BLaER1 (cell line): Measurements from ENCODE around the gene PPARG.
"Not testable (repeated sequence)": the region's sequence is repeated elsewhere in the genome, so short reads cannot be mapped to it uniquely, and the experiment has no call there.

ENCODE experiments used
- H3K27ac ChIP-seq: shearing (Covaris generic); formaldehyde crosslinking; 2 replicates; pipeline ENCODE4 v1.8.1; 2022
- H3K27me3 ChIP-seq: shearing (Covaris generic); formaldehyde crosslinking; 2 replicates; pipeline ENCODE4 v1.8.1; 2022
- H3K36me3 ChIP-seq: shearing (Covaris generic); formaldehyde crosslinking; 2 replicates; pipeline ENCODE4 v1.8.1; 2022
- H3K4me1 ChIP-seq: shearing (Covaris generic); formaldehyde crosslinking; 2 replicates; pipeline ENCODE4 v1.8.1; 2022
- H3K4me2 ChIP-seq: shearing (Covaris generic); formaldehyde crosslinking; 2 replicates; pipeline ENCODE4 v1.8.1; 2022
- H3K4me3 ChIP-seq: shearing (Covaris generic); formaldehyde crosslinking; 2 replicates; pipeline ENCODE4 v1.8.1; 2022
- H3K9ac ChIP-seq: shearing (Covaris generic); formaldehyde crosslinking; 2 replicates; pipeline ENCODE4 v1.8.1; 2022
- H3K9me3 ChIP-seq: shearing (Covaris generic); formaldehyde crosslinking; 2 replicates; pipeline ENCODE4 v1.8.1; 2022
- H4K20me1 ChIP-seq: shearing (Covaris generic); formaldehyde crosslinking; 2 replicates; pipeline ENCODE4 v1.8.1; 2022
- Cebpa-rat ChIP-seq: shearing (Covaris generic); IDR thresholded peaks from 2 replicates; pipeline ENCODE4 v1.8.1; 2022

PPARG gene

GRCh38 chr3:12447075-12447474 lies 158.2 kb downstream of the PPARG start:
- H3K4me3 ChIP-seq: no peak overlapping the region
- H3K27ac ChIP-seq: no peak overlapping the region
- H3K9me3 ChIP-seq: no peaks in the 10 kb centered on the region
- no peaks in the 10 kb centered on the region for H4K20me1 ChIP-seq
- H3K27me3 ChIP-seq: no peaks in the 10 kb centered on the region
- H3K9ac ChIP-seq: no peak overlapping the region
- no peaks in the 10 kb centered on the region for H3K36me3 ChIP-seq
- no peaks in the 10 kb centered on the region for H3K4me1 ChIP-seq
- no peak overlapping the region for H3K4me2 ChIP-seq
- no peak for TF ChIP-seq Cebpa-rat

- H3K27me3 ChIP-seq, H3K9ac ChIP-seq, H3K36me3 ChIP-seq, H4K20me1 ChIP-seq, H3K4me2 ChIP-seq, H3K9me3 ChIP-seq, H3K4me1 ChIP-seq, H3K4me3 ChIP-seq, H3K27ac ChIP-seq: not testable (repeated sequence)
Measured at GRCh38 chr3:12448404-12449202, 159.7 kb downstream of the PPARG start.

- H3K4me3 ChIP-seq: no peak overlapping the region
- H3K9me3 ChIP-seq: no peaks in the 10 kb centered on the region
- H3K27me3 ChIP-seq: no peaks in the 10 kb centered on the region
- H3K4me1 ChIP-seq: no peaks in the 10 kb centered on the region
- no peaks in the 10 kb centered on the region for H3K36me3 ChIP-seq
- no peak overlapping the region for H3K27ac ChIP-seq
- H3K9ac ChIP-seq: no peak overlapping the region
- no peak overlapping the region for H3K4me2 ChIP-seq
- no peak for TF ChIP-seq Cebpa-rat
- H4K20me1 ChIP-seq: no peaks in the 10 kb centered on the region
Measured at GRCh38 chr3:12449889-12450682, 161.2 kb downstream of the PPARG start.

GRCh38 chr3:12451481-12451880 lies 162.6 kb downstream of the PPARG start:
- Histone ChIP-seq H3K4me1 (no peaks in the 10 kb centered on the region), H3K27ac (no peak overlapping the region), H3K9ac (no peak overlapping the region), H3K36me3 (no peaks in the 10 kb centered on the region), H3K9me3 (no peaks in the 10 kb centered on the region), H3K4me2 (no peak overlapping the region), H3K27me3 (no peaks in the 10 kb centered on the region), H4K20me1 (no peaks in the 10 kb centered on the region), H3K4me3 (no peak overlapping the region)
- no peak for TF ChIP-seq Cebpa-rat

- H3K9ac ChIP-seq: no peak overlapping the region
- no peak overlapping the region for H3K4me2 ChIP-seq
- H3K27ac ChIP-seq: no peak overlapping the region
- H4K20me1 ChIP-seq: no peaks in the 10 kb centered on the region
- H3K4me1 ChIP-seq: no peaks in the 10 kb centered on the region
- no peak overlapping the region for H3K4me3 ChIP-seq
- no peaks in the 10 kb centered on the region for H3K9me3 ChIP-seq
- TF ChIP-seq Cebpa-rat: no peak
- H3K36me3 ChIP-seq: no peaks in the 10 kb centered on the region
- no peaks in the 10 kb centered on the region for H3K27me3 ChIP-seq
Measured at GRCh38 chr3:12451960-12452359, 163.1 kb downstream of the PPARG start.

- Histone ChIP-seq H3K4me2 (no peak overlapping the region), H3K4me1 (no peaks in the 10 kb centered on the region), H3K27ac (no peak overlapping the region), H3K9me3 (no peaks in the 10 kb centered on the region), H4K20me1 (no peaks in the 10 kb centered on the region), H3K36me3 (no peaks in the 10 kb centered on the region), H3K4me3 (no peak overlapping the region), H3K27me3 (no peaks in the 10 kb centered on the region), H3K9ac (no peak overlapping the region)
- TF ChIP-seq Cebpa-rat: no peak
Measured at GRCh38 chr3:12452361-12453330, 163.8 kb downstream of the PPARG start.

- Histone ChIP-seq H3K27ac (no peak overlapping the region), H3K4me2 (no peak overlapping the region), H3K9ac (no peak overlapping the region)
Measured at GRCh38 chr3:12454076-12454815, 165.4 kb downstream of the PPARG start.

GRCh38 chr3:12454816-12455121 lies 165.9 kb downstream of the PPARG start:
- no peaks in the 10 kb centered on the region for H3K9me3 ChIP-seq
- H3K27me3 ChIP-seq: no peaks in the 10 kb centered on the region
- no peaks in the 10 kb centered on the region for H3K4me1 ChIP-seq
- no peaks in the 10 kb centered on the region for H3K36me3 ChIP-seq
- no peak overlapping the region for H3K4me2 ChIP-seq
- TF ChIP-seq Cebpa-rat: no peak
- no peaks in the 10 kb centered on the region for H4K20me1 ChIP-seq
- no peak overlapping the region for H3K27ac ChIP-seq
- H3K9ac ChIP-seq: no peak overlapping the region
- no peak overlapping the region for H3K4me3 ChIP-seq

More at GRCh38 chr3:12454076-12454815, 165.4 kb downstream of the PPARG start:
- H3K9me3 ChIP-seq: no peaks in the 10 kb centered on the region
- H3K4me3 ChIP-seq: no peak overlapping the region
- no peak for TF ChIP-seq Cebpa-rat
- H3K27me3 ChIP-seq: no peaks in the 10 kb centered on the region
- H3K4me1 ChIP-seq: no peaks in the 10 kb centered on the region
- H4K20me1 ChIP-seq: no peaks in the 10 kb centered on the region
- no peaks in the 10 kb centered on the region for H3K36me3 ChIP-seq

- H3K9me3 ChIP-seq: no peaks in the 10 kb centered on the region
- no peak for TF ChIP-seq Cebpa-rat
- no peak overlapping the region for H3K27ac ChIP-seq
- H3K27me3 ChIP-seq: no peaks in the 10 kb centered on the region
- H3K4me3 ChIP-seq: no peak overlapping the region
- no peak overlapping the region for H3K9ac ChIP-seq
- no peaks in the 10 kb centered on the region for H3K4me1 ChIP-seq
- no peak overlapping the region for H3K4me2 ChIP-seq
- no peaks in the 10 kb centered on the region for H4K20me1 ChIP-seq
- no peaks in the 10 kb centered on the region for H3K36me3 ChIP-seq
Measured at GRCh38 chr3:12455740-12456139, 166.9 kb downstream of the PPARG start.
